ENCODE results near the gene BMP5.

DNA sequence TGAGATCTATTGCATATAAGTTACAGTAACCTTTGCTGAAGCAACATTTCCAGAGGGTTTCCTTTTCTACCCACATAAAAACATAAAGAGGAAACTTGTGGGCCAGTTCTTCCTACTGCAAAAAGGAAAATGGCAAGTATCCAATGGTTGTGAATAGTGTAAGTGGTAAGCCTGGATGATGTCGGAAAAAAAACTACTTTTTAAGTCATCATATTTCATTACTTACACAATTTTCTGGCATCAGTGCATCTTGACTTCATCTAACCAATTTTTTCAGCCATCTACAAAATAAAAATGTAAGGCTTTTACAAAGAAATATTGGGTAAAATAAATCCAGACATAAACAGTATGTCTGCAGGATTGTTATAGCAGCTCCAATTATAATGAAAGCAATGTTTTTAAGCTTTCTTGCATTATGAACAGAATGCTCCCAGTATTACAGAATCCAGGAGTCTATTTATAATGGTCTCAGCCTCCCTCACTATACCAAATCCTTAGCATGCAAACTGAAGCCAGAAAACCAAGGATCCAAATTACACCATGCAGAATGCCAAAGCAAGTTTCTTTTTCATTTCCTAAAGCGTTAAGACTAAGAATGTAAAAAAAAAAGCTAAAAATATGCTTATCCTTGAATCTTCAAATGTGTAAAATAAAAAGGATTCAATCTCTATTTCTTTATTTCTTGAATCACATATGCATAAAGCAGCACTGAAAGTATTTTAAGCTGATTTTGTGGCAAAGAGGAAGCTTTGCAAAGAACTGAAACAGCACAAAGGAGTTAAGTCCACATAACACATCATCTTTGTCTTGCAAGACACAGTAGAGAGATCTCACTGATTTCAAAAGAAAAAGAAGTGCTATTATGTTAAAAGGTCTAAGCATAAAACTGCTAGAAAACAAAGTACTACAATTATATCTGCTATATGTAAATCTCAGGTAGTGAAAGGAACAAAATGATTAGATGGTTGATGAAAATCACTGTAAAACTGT is 169.6 kb downstream of the BMP5 start:
- TF ChIP-seq, protein P1, sequence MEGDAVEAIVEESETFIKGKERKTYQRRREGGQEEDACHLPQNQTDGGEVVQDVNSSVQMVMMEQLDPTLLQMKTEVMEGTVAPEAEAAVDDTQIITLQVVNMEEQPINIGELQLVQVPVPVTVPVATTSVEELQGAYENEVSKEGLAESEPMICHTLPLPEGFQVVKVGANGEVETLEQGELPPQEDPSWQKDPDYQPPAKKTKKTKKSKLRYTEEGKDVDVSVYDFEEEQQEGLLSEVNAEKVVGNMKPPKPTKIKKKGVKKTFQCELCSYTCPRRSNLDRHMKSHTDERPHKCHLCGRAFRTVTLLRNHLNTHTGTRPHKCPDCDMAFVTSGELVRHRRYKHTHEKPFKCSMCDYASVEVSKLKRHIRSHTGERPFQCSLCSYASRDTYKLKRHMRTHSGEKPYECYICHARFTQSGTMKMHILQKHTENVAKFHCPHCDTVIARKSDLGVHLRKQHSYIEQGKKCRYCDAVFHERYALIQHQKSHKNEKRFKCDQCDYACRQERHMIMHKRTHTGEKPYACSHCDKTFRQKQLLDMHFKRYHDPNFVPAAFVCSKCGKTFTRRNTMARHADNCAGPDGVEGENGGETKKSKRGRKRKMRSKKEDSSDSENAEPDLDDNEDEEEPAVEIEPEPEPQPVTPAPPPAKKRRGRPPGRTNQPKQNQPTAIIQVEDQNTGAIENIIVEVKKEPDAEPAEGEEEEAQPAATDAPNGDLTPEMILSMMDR (IDR thresholded peaks at IDR 0.05; ENCODE audit: low read length) = no peak
- no peak for TF ChIP-seq EZH2phosphoT487 (IDR thresholded peaks at IDR 0.05; ENCODE audit: low read length)

All from MM.1S (cell line).